GM23338 (cell line): ENCODE measurements around the gene TRAPPC3L. TPM values are rescaled to one million over a fixed set of nuclear protein-coding genes. Genes with fewer than 3 reads are reported as not detected.

Experiments used
- ATAC-seq: fragments of 200-7000 bp; cut with Tn5 transposase; 3 replicates; pipeline ENCODE4 v1.9.1; 2020
- DNase-seq: peaks from one replicate; pipeline ENCODE4 v3.0.0-alpha.2; 2015; ENCODE audit warnings: low spot score
- H2AFZ ChIP-seq: fragments of 200-600 bp; sonication (generic); 2 replicates; pipeline ENCODE4 v1.8.0; 2016; ENCODE audit warnings: antibody characterized with exemption, mild to moderate bottlenecking, moderate library complexity
- H3F3A ChIP-seq: fragments of 200-600 bp; sonication (generic); replicated peaks from 2 replicates; pipeline ENCODE4 v1.8.0; 2017; ENCODE audit warnings: antibody characterized with exemption, mixed run types, low read depth
- H3K27ac ChIP-seq: fragments of 200-600 bp; sonication (generic); 2 replicates; pipeline ENCODE4 v1.6.1; 2016; ENCODE audit warnings: low read depth
- H3K27me3 ChIP-seq: fragments of 200-600 bp; sonication (generic); 2 replicates; pipeline ENCODE4 v1.8.0; 2016; ENCODE audit warnings: mild to moderate bottlenecking, mixed run types, moderate library complexity; ENCODE audit not compliant: insufficient read depth
- H3K36me3 ChIP-seq: fragments of 200-600 bp; sonication (generic); 2 replicates; pipeline ENCODE4 v1.8.0; 2016; ENCODE audit warnings: mild to moderate bottlenecking; ENCODE audit not compliant: insufficient read depth
- H3K4me1 ChIP-seq: fragments of 200-600 bp; sonication (generic); 2 replicates; pipeline ENCODE4 v1.8.0; 2016; ENCODE audit warnings: mild to moderate bottlenecking, moderate library complexity; ENCODE audit not compliant: insufficient read depth
- H3K4me2 ChIP-seq: fragments of 200-600 bp; sonication (generic); 2 replicates; pipeline ENCODE4 v1.7.1; 2017; ENCODE audit warnings: mixed run types
- H3K4me3 ChIP-seq: fragments of 200-600 bp; sonication (generic); 2 replicates; pipeline ENCODE4 v1.6.1; 2016; ENCODE audit warnings: mixed run types
- H3K79me2 ChIP-seq: fragments of 200-600 bp; sonication (generic); replicated peaks from 2 replicates; pipeline ENCODE4 v1.8.0; 2017; ENCODE audit warnings: mild to moderate bottlenecking; ENCODE audit not compliant: insufficient read depth
- H3K9me2 ChIP-seq: fragments of 200-600 bp; sonication (generic); 2 replicates; pipeline ENCODE4 v1.8.0; 2017; ENCODE audit not compliant: insufficient read depth
- H4K20me1 ChIP-seq: fragments of 200-600 bp; sonication (generic); replicated peaks from 2 replicates; pipeline ENCODE4 v1.8.0; 2017; ENCODE audit warnings: mild to moderate bottlenecking; ENCODE audit not compliant: insufficient read depth
- H3K27ac Mint-ChIP-seq: 2 replicates; pipeline ENCODE4 v1.8.0; 2020; ENCODE audit warnings: inconsistent platforms, mild to moderate bottlenecking, moderate library complexity, mixed read lengths
- H3K27me3 Mint-ChIP-seq: 3 replicates; pipeline ENCODE4 v1.8.0; 2022; ENCODE audit warnings: low read depth, mild to moderate bottlenecking, moderate library complexity, mixed read lengths, inconsistent platforms; ENCODE audit not compliant: insufficient read depth, poor library complexity
- H3K36me3 Mint-ChIP-seq: 3 replicates; pipeline ENCODE4 v1.8.0; 2021; ENCODE audit warnings: low read depth, mild to moderate bottlenecking, inconsistent platforms, moderate library complexity, mixed read lengths
- H3K4me1 Mint-ChIP-seq: 3 replicates; pipeline ENCODE4 v1.8.0; 2020; ENCODE audit warnings: mild to moderate bottlenecking, inconsistent platforms, mixed read lengths
- H3K4me3 Mint-ChIP-seq: 3 replicates; pipeline ENCODE4 v1.8.0; 2021; ENCODE audit warnings: moderate library complexity, mild to moderate bottlenecking, inconsistent platforms, mixed read lengths
- H3K9me3 Mint-ChIP-seq: 3 replicates; pipeline ENCODE4 v1.8.0; 2020; ENCODE audit warnings: moderate library complexity, mild to moderate bottlenecking, inconsistent platforms, mixed read lengths
- CTCF ChIP-seq, 2 experiments: fragments of 200-600 bp in 1 of 2; sonication (generic) in 1 of 2; conservative IDR thresholded peaks; 2 replicates each; pipeline versions ENCODE4 v1.5.1 to v1.6.1; 2016 to 2017; ENCODE audit warnings: antibody characterized with exemption in 2 of 2, low read depth in 2 of 2, mild to moderate bottlenecking in 2 of 2, moderate library complexity in 1 of 2
- ETS1 ChIP-seq: IDR thresholded peaks from 2 replicates; pipeline ENCODE4 v1.6.1; 2016; ENCODE audit warnings: antibody characterized with exemption
- EZH2phosphoT487 ChIP-seq: fragments of 200-600 bp; sonication (generic); IDR thresholded peaks from one replicate; pipeline ENCODE4 v1.8.1; 2018; ENCODE audit warnings: antibody characterized with exemption; ENCODE audit not compliant: unreplicated experiment
- NANOG ChIP-seq: IDR thresholded peaks from 2 replicates; pipeline ENCODE4 v1.6.1; 2016; ENCODE audit warnings: antibody characterized with exemption, borderline replicate concordance
- REST ChIP-seq: IDR thresholded peaks from one replicate; pipeline ENCODE4 v1.6.1; 2018; ENCODE audit warnings: antibody characterized with exemption; ENCODE audit not compliant: unreplicated experiment
- STAT1 ChIP-seq: IDR thresholded peaks from one replicate; pipeline ENCODE4 v1.6.1; 2016; ENCODE audit warnings: antibody characterized with exemption; ENCODE audit not compliant: unreplicated experiment
- ZNF331 ChIP-seq: fragments of 250-450 bp; sonication (Bioruptor Pico); IDR thresholded peaks from 2 replicates; pipeline ENCODE4 v1.5.0; 2020; ENCODE audit warnings: low read depth, mild to moderate bottlenecking, moderate library complexity
- polyA plus RNA-seq: library from polyadenylated mRNA; unstranded; fragments of >200 nt; fragmentation: Nextera tagmentation; extraction: Ambion mirVana; gene quantifications from 2 replicates; pipeline ENCODE4 v1.2.1, GENCODE V29; 2016
- total RNA-seq: library from RNA; depleted of rRNA; stranded (reverse); fragments of >200 nt; shearing (Covaris generic); gene quantifications from 2 replicates; pipeline ENCODE4 v1.2.3, GENCODE V29; 2014
- TF ChIP-seq, protein P1 (sequence below): fragments of 250-450 bp; sonication (Bioruptor Pico); IDR thresholded peaks from 2 replicates; pipeline ENCODE4 v1.5.0; 2020; ENCODE audit warnings: mild to moderate bottlenecking, moderate library complexity

Gene TRAPPC3L
- total and polyA plus RNA-seq, 2 experiments from 2014 or later: not detected

GRCh38 chr6:116536216-116536621, 9.3 kb downstream of the TRAPPC3L start:
- H3F3A ChIP-seq: no peaks in the 10 kb centered on the region
- no peaks in the 10 kb centered on the region for H3K36me3 ChIP-seq
- Mint-ChIP-seq H3K4me3 (no peak overlapping the region), H3K9me3 (no peaks in the 10 kb centered on the region), H3K27me3 (peaks cover 5% of the 10 kb centered on the region), H3K36me3 (no peaks in the 10 kb centered on the region), H3K27ac (no peak overlapping the region), H3K4me1 (peaks cover 17% of the 10 kb centered on the region)
- no peak overlapping the region for H3K4me2 ChIP-seq
- H3K27me3 ChIP-seq: no peaks in the 10 kb centered on the region
- no peak overlapping the region for H3K4me3 ChIP-seq
- no peaks in the 10 kb centered on the region for H3K9me2 ChIP-seq
- peaks cover 16% of the 10 kb centered on the region for H3K4me1 ChIP-seq
- no peaks in the 10 kb centered on the region for H3K79me2 ChIP-seq
- ATAC-seq (peak; percentile 51), DNase-seq (peak; percentile 90)
- no peaks in the 10 kb centered on the region for H4K20me1 ChIP-seq
- TF ChIP-seq CTCF (conservative IDR thresholded peaks at IDR 0.05; ENCODE audit: low read depth in 2 of 2): peak; percentile 69 to 90
- TF ChIP-seq, protein P1, sequence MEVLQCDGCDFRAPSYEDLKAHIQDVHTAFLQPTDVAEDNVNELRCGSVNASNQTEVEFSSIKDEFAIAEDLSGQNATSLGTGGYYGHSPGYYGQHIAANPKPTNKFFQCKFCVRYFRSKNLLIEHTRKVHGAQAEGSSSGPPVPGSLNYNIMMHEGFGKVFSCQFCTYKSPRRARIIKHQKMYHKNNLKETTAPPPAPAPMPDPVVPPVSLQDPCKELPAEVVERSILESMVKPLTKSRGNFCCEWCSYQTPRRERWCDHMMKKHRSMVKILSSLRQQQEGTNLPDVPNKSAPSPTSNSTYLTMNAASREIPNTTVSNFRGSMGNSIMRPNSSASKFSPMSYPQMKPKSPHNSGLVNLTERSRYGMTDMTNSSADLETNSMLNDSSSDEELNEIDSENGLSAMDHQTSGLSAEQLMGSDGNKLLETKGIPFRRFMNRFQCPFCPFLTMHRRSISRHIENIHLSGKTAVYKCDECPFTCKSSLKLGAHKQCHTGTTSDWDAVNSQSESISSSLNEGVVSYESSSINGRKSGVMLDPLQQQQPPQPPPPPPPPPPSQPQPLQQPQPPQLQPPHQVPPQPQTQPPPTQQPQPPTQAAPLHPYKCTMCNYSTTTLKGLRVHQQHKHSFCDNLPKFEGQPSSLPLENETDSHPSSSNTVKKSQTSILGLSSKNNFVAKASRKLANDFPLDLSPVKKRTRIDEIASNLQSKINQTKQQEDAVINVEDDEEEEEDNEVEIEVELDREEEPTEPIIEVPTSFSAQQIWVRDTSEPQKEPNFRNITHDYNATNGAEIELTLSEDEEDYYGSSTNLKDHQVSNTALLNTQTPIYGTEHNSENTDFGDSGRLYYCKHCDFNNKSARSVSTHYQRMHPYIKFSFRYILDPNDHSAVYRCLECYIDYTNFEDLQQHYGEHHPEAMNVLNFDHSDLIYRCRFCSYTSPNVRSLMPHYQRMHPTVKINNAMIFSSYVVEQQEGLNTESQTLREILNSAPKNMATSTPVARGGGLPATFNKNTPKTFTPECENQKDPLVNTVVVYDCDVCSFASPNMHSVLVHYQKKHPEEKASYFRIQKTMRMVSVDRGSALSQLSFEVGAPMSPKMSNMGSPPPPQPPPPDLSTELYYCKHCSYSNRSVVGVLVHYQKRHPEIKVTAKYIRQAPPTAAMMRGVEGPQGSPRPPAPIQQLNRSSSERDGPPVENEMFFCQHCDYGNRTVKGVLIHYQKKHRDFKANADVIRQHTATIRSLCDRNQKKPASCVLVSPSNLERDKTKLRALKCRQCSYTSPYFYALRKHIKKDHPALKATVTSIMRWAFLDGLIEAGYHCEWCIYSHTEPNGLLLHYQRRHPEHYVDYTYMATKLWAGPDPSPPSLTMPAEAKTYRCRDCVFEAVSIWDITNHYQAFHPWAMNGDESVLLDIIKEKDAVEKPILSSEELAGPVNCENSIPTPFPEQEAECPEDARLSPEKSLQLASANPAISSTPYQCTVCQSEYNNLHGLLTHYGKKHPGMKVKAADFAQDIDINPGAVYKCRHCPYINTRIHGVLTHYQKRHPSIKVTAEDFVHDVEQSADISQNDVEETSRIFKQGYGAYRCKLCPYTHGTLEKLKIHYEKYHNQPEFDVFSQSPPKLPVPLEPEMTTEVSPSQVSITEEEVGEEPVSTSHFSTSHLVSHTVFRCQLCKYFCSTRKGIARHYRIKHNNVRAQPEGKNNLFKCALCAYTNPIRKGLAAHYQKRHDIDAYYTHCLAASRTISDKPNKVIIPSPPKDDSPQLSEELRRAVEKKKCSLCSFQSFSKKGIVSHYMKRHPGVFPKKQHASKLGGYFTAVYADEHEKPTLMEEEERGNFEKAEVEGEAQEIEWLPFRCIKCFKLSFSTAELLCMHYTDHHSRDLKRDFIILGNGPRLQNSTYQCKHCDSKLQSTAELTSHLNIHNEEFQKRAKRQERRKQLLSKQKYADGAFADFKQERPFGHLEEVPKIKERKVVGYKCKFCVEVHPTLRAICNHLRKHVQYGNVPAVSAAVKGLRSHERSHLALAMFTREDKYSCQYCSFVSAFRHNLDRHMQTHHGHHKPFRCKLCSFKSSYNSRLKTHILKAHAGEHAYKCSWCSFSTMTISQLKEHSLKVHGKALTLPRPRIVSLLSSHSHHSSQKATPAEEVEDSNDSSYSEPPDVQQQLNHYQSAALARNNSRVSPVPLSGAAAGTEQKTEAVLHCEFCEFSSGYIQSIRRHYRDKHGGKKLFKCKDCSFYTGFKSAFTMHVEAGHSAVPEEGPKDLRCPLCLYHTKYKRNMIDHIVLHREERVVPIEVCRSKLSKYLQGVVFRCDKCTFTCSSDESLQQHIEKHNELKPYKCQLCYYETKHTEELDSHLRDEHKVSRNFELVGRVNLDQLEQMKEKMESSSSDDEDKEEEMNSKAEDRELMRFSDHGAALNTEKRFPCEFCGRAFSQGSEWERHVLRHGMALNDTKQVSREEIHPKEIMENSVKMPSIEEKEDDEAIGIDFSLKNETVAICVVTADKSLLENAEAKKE (CRISPR knock-in tag): no peak
- no peak for TF ChIP-seq STAT1
- no peak for TF ChIP-seq ETS1
- TF ChIP-seq ZNF331 (CRISPR knock-in tag): no peak
- no peak for TF ChIP-seq REST
- TF ChIP-seq NANOG: no peak
- TF ChIP-seq EZH2phosphoT487: no peak
- H2AFZ ChIP-seq: no peak overlapping the region
- H3K27ac ChIP-seq: no peak overlapping the region
